Parathyroid adenoma (tissue), 2 donors: ENCODE results near the gene CCND3.

Experiments used
- H2AFZ ChIP-seq: fragments of 300-600 bp; sonication (generic); one replicate; pipeline ENCODE4 v1.7.0; 2017; ENCODE audit warnings: antibody characterized with exemption, mild to moderate bottlenecking
- H3K27ac ChIP-seq: fragments of 300-600 bp; sonication (generic); one replicate; pipeline ENCODE4 v1.7.0; 2017
- H3K27me3 ChIP-seq: fragments of 300-600 bp; sonication (generic); one replicate; pipeline ENCODE4 v1.7.0; 2017; ENCODE audit warnings: low read length; ENCODE audit not compliant: control insufficient read depth, insufficient read depth
- H3K36me3 ChIP-seq: fragments of 300-600 bp; sonication (generic); one replicate; pipeline ENCODE4 v1.7.0; 2017; ENCODE audit warnings: low read length; ENCODE audit not compliant: control insufficient read depth, insufficient read depth
- H3K4me1 ChIP-seq: fragments of 300-600 bp; sonication (generic); one replicate; pipeline ENCODE4 v1.7.0; 2017; ENCODE audit warnings: control low read depth
- H3K4me2 ChIP-seq: fragments of 300-600 bp; sonication (generic); one replicate; pipeline ENCODE4 v1.7.0; 2017; ENCODE audit warnings: low read length
- H3K4me3 ChIP-seq: fragments of 300-600 bp; sonication (generic); one replicate; pipeline ENCODE4 v1.7.0; 2017; ENCODE audit warnings: low read depth, low read length
- H3K79me2 ChIP-seq: fragments of 300-600 bp; sonication (generic); one replicate; pipeline ENCODE4 v1.7.0; 2017; ENCODE audit warnings: control low read depth
- H3K9ac ChIP-seq: fragments of 300-600 bp; sonication (generic); one replicate; pipeline ENCODE4 v1.7.0; 2017; ENCODE audit warnings: mild to moderate bottlenecking
- H3K9me3 ChIP-seq: fragments of 300-600 bp; sonication (generic); one replicate; pipeline ENCODE4 v1.7.0; 2017; ENCODE audit warnings: low read length; ENCODE audit not compliant: control insufficient read depth
- CTCF ChIP-seq: fragments of 300-600 bp; sonication (generic); IDR thresholded peaks from one replicate; pipeline ENCODE4 v1.7.0; 2017; ENCODE audit warnings: antibody characterized with exemption, mild to moderate bottlenecking
- donor health status: primary hyperparathyroidism.

The CCND3 gene

GRCh38 chr6:41900861-41901260 is 40.7 kb downstream of the CCND3 start:
- H3K36me3 ChIP-seq: no peaks in the 10 kb centered on the region
- no peak overlapping the region for H3K9ac ChIP-seq
- no peak overlapping the region for H3K4me3 ChIP-seq
- no peaks in the 10 kb centered on the region for H3K79me2 ChIP-seq
- no peaks in the 10 kb centered on the region for H3K27me3 ChIP-seq
- no peak overlapping the region for H3K27ac ChIP-seq
- TF ChIP-seq CTCF: no peak
- H3K9me3 ChIP-seq: no peaks in the 10 kb centered on the region
- H3K4me2 ChIP-seq: no peak overlapping the region
- H2AFZ ChIP-seq: no peak overlapping the region
- peaks cover 3% of the 10 kb centered on the region for H3K4me1 ChIP-seq

GRCh38 chr6:41896281-41896680 is 45.3 kb downstream of the CCND3 start:
- peak overlapping the region; percentile 83 for H3K4me3 ChIP-seq
- no peak overlapping the region for H3K9ac ChIP-seq
- no peaks in the 10 kb centered on the region for H3K9me3 ChIP-seq
- peaks cover 10% of the 10 kb centered on the region for H3K4me1 ChIP-seq
- H3K27me3 ChIP-seq: no peaks in the 10 kb centered on the region
- peak overlapping the region; percentile 85 for H3K4me2 ChIP-seq
- H3K36me3 ChIP-seq: no peaks in the 10 kb centered on the region
- no peaks in the 10 kb centered on the region for H3K79me2 ChIP-seq
- H3K27ac ChIP-seq: no peak overlapping the region
- no peak for TF ChIP-seq CTCF
- H2AFZ ChIP-seq: no peak overlapping the region

- TF ChIP-seq CTCF: no peak
- peak within 1 kb of the TSS; percentile 91 for H3K4me2 ChIP-seq
- H3K9ac ChIP-seq: peak within 1 kb of the TSS; percentile 62
- peak within 1 kb of the TSS; percentile 68 for H3K27ac ChIP-seq
- H3K4me3 ChIP-seq: peak within 1 kb of the TSS; percentile 83
- no peaks in the 10 kb centered on the region for H3K9me3 ChIP-seq
- H2AFZ ChIP-seq: peak within 1 kb of the TSS; percentile 89
- H3K79me2 ChIP-seq: no peaks in the 10 kb centered on the region
- H3K4me1 ChIP-seq: peaks cover 10% of the 10 kb centered on the region
- H3K27me3 ChIP-seq: no peaks in the 10 kb centered on the region
- no peaks in the 10 kb centered on the region for H3K36me3 ChIP-seq
Observed at GRCh38 chr6:41895300-41896233, 46.0 kb downstream of the CCND3 start, which contains the start of gene USP49. USP49 (minus strand) TSS chr6:41895375; CDS start chr6:41806983, 88,392 bp downstream.

- Histone ChIP-seq H3K4me2 (peak overlapping the region; percentile 91), H2AFZ (peak overlapping the region; percentile 89), H3K9ac (no peak overlapping the region), H3K4me3 (peak overlapping the region; percentile 83), H3K4me1 (peaks cover 10% of the 10 kb centered on the region), H3K9me3 (no peaks in the 10 kb centered on the region), H3K36me3 (no peaks in the 10 kb centered on the region), H3K27ac (peak overlapping the region; percentile 68), H3K27me3 (no peaks in the 10 kb centered on the region), H3K79me2 (no peaks in the 10 kb centered on the region)
- no peak for TF ChIP-seq CTCF
Observed at GRCh38 chr6:41894366-41895299, 47.0 kb downstream of the CCND3 start.
